ENCODE results near the gene FMNL3.

The FMNL3 gene

GRCh38 chr12:49655595-49656236 lies 51.5 kb downstream of the FMNL3 start:
- H3K27ac ChIP-seq: no peak overlapping the region
- DNase-seq (ENCODE audit: low read depth, low spot score): no peak

- no peak overlapping the region for H3K27ac ChIP-seq
These were observed 52.5 kb downstream of the FMNL3 start for GRCh38 chr12:49654715-49655114.

GRCh38 chr12:49652921-49653520 lies 54.2 kb downstream of the FMNL3 start:
- DNase-seq (ENCODE audit: low read depth, low spot score): no peak
- no peak overlapping the region for H3K27ac ChIP-seq

More at GRCh38 chr12:49654715-49655114, 52.5 kb downstream of the FMNL3 start:
- DNase-seq (ENCODE audit: low read depth, low spot score): no peak

- no peak for DNase-seq (ENCODE audit: low read depth, low spot score)
- no peak overlapping the region for H3K27ac ChIP-seq
These were observed 55.4 kb downstream of the FMNL3 start for GRCh38 chr12:49651855-49652254.

GRCh38 chr12:49649892-49650291 lies 57.3 kb downstream of the FMNL3 start:
- DNase-seq (ENCODE audit: low read depth, low spot score): no peak

GRCh38 chr12:49649445-49649844 lies 57.8 kb downstream of the FMNL3 start:
- H3K27ac ChIP-seq: no peak overlapping the region
- DNase-seq (ENCODE audit: low read depth, low spot score): no peak

More at GRCh38 chr12:49649892-49650291, 57.3 kb downstream of the FMNL3 start:
- H3K27ac ChIP-seq: no peak overlapping the region

- no peak overlapping the region for H3K27ac ChIP-seq
- no peak for DNase-seq (ENCODE audit: low read depth, low spot score)
These were observed 58.5 kb downstream of the FMNL3 start for GRCh38 chr12:49648712-49649003.

GRCh38 chr12:49647827-49648711 lies 59.1 kb downstream of the FMNL3 start:
- no peak for DNase-seq (ENCODE audit: low read depth, low spot score)
- no peak overlapping the region for H3K27ac ChIP-seq

- DNase-seq (ENCODE audit: low read depth, low spot score): no peak
- H3K27ac ChIP-seq: no peak overlapping the region
These were observed 60.1 kb downstream of the FMNL3 start for GRCh38 chr12:49646871-49647654.

- DNase-seq (ENCODE audit: low read depth, low spot score): no peak
- no peak overlapping the region for H3K27ac ChIP-seq
These were observed 60.8 kb downstream of the FMNL3 start for GRCh38 chr12:49646331-49646830.

GRCh38 chr12:49645146-49646039 lies 61.8 kb downstream of the FMNL3 start:
- no peak overlapping the region for H3K27ac ChIP-seq
- DNase-seq (ENCODE audit: low read depth, low spot score): no peak

GRCh38 chr12:49644620-49644994 lies 62.6 kb downstream of the FMNL3 start:
- peak overlapping the region; percentile 80 for H3K27ac ChIP-seq
- no peak for DNase-seq (ENCODE audit: low read depth, low spot score)

GRCh38 chr12:49643961-49644619 lies 63.1 kb downstream of the FMNL3 start:
- H3K27ac ChIP-seq: peak overlapping the region; percentile 80
- no peak for DNase-seq (ENCODE audit: low read depth, low spot score)

GRCh38 chr12:49643135-49643534 lies 64.1 kb downstream of the FMNL3 start:
- DNase-seq (ENCODE audit: low read depth, low spot score): no peak
- H3K27ac ChIP-seq: peak overlapping the region; percentile 80

GRCh38 chr12:49642370-49642802 lies 64.8 kb downstream of the FMNL3 start:
- no peak for DNase-seq (ENCODE audit: low read depth, low spot score)
- H3K27ac ChIP-seq: peak overlapping the region; percentile 16

- no peak for DNase-seq (ENCODE audit: low read depth, low spot score)
- no peak overlapping the region for H3K27ac ChIP-seq
These were observed 65.3 kb downstream of the FMNL3 start for GRCh38 chr12:49641748-49642369.

GRCh38 chr12:49636979-49637755 lies 70.0 kb downstream of the FMNL3 start:
- DNase-seq (ENCODE audit: low read depth, low spot score): no peak
- no peak overlapping the region for H3K27ac ChIP-seq

- H3K27ac ChIP-seq: no peak overlapping the region
- no peak for DNase-seq (ENCODE audit: low read depth, low spot score)
These were observed 70.6 kb downstream of the FMNL3 start for GRCh38 chr12:49636574-49636973.
